ENCODE measurements around the gene CUX1. TPM values are rescaled to one million over a fixed set of nuclear protein-coding genes. Genes with fewer than 3 reads are reported as not detected.

The CUX1 gene
- total RNA-seq, 4 donors from 2014 or later = 40.8 to 62.1 (median 43.8) TPM

DNA sequence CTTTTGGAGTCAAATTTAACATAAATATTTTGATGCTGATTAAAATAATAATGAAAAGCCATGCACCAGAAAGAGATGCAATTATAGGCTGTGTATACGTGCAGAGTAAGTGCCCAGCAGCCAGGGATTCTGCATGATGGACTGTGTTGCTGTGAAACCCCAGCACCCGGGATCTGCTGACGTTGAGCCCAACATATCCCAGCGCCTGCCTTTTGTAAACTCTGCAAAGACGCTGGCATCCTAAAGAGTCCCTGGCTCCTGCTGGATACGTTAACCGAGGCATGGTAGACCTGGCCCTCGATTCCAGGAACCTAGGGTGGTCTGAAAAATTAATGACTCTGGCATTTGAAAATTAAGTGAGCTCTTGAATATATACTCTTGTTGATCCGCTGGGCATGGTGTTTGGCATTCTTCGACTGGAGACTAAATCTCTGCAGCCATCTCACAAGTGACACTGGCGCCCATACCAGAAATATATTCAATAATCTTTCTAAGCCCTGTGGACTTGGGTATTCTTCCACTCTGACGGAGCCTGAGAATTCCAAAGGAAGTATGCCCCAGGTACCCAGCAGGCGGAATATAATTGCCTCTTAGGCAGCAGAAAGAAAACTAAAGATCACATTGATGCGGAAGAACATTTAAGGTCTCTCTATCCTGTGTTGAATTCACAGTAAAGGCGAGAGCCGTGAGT lies 278.0 kb downstream of the CUX1 start:
- WGBS, 2 donors = 95 to 98% methylated on average over 16 of the region's 16 CpGs
- intact Hi-C loops (cut with DNase I; ENCODE audit: low total_unique reads) = no loop called here
- no peak overlapping the region for H3K4me3 ChIP-seq (ENCODE audit: low read depth, poor library complexity, severe bottlenecking)
- TF ChIP-seq, protein P1, sequence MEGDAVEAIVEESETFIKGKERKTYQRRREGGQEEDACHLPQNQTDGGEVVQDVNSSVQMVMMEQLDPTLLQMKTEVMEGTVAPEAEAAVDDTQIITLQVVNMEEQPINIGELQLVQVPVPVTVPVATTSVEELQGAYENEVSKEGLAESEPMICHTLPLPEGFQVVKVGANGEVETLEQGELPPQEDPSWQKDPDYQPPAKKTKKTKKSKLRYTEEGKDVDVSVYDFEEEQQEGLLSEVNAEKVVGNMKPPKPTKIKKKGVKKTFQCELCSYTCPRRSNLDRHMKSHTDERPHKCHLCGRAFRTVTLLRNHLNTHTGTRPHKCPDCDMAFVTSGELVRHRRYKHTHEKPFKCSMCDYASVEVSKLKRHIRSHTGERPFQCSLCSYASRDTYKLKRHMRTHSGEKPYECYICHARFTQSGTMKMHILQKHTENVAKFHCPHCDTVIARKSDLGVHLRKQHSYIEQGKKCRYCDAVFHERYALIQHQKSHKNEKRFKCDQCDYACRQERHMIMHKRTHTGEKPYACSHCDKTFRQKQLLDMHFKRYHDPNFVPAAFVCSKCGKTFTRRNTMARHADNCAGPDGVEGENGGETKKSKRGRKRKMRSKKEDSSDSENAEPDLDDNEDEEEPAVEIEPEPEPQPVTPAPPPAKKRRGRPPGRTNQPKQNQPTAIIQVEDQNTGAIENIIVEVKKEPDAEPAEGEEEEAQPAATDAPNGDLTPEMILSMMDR (IDR thresholded peaks at IDR 0.05) = no peak
- DNase-seq (ENCODE audit: low spot score in 2 of 2) = no peak

DNA sequence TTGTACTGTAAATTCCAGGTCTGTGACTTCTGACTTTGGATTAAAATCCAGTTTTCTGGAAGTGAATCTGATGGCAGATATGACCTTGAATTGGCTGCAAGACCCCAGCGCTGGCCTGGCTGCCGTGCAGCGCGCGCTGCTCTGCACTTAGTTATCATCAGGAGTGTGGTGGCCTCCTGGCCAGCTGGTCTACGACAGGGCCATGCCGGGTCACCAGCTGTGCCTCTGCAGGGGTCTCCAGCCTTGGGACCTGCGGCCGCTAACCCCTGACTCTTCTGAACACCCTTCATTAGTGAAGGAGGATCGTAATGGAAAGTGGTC lies 278.5 kb downstream of the CUX1 start:
- TF ChIP-seq POLR2A (IDR thresholded peaks at IDR 0.05) = no peak
- TF ChIP-seq, protein P1 (IDR thresholded peaks at IDR 0.05) = no peak
- DNase-seq (ENCODE audit: low spot score in 2 of 2) = no peak
- WGBS, 2 donors = 87 to 92% methylated on average over 10 of the region's 10 CpGs
- H3K4me3 ChIP-seq (ENCODE audit: low read depth, poor library complexity, severe bottlenecking) = no peak overlapping the region
- intact Hi-C loops (cut with DNase I; ENCODE audit: low total_unique reads) = no loop called here

DNA sequence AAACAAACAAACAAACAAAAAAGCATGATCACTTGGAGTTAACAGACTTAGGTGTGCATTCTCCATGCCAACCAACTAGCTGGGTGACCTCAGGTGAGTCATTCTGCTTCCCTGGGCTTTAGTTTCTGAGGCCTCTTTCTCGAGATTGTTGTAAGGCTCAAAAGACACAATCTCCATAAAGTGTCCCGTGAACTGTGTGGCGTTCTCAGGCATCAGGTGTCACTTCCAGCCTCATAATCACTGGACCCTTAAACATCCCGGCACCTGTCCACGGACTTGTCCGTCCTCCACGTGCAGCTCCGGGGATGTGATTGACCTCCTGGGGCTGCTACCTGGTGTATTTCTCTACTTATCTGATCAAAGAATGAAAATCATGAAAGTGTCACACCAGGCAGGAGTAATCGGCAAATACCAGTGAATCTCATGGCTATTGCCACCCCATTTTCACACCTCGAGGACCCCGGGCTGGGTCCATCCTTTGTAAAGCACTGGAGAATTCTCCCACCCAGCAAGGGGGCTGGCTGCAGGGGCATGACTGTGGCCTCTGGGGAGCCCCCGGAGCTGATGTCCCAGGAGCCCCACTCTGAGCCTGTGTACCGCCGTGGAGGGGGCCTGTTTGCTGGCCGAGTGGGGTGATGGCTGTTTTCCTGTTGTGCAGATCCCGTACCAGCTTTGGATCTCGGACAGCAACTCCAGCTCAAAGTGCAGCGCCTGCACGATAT lies 279.4 kb downstream of the CUX1 start:
- WGBS, 2 donors = 91 to 93% methylated on average over 19 of the region's 19 CpGs
- TF ChIP-seq POLR2A (IDR thresholded peaks at IDR 0.05) = no peak
- TF ChIP-seq, protein P1 (IDR thresholded peaks at IDR 0.05) = no peak
- intact Hi-C loops (cut with DNase I; ENCODE audit: low total_unique reads) = no loop called here

DNA sequence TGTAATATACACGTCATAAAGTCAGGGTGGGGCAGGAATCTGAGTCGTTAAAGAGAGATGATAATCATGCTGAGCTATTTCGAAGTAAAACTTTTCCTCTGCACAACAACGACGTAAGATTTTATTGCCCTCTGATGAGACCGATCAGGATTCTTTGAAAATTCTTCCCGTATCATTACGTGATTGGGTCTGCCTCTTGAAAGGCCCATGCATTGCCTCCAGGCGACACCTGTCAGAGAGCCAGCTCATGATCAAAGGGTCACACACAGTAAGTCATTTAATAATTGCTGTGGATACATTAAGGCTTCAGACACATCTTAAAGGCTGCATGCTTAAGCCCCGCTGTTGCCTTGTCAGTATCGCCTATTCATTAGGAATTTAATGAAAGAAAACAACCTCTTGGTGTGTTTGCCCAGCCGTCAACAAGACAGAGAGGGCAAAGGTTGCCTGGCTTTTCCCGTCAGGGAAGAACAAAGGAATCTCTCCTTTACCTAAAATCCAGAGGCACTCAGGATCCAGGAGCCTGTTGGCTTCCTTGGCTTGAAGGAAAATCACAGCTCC lies 280.3 kb downstream of the CUX1 start:
- 65 to 84% methylated on average over 13 of the region's 13 CpGs for WGBS, 2 donors
- no peak for DNase-seq (ENCODE audit: low spot score in 2 of 2)

More for the DNA sequence above, 279.4 kb downstream of the CUX1 start:
- no peak for DNase-seq (ENCODE audit: low spot score in 2 of 2)
- no peak overlapping the region for H3K4me3 ChIP-seq (ENCODE audit: low read depth, poor library complexity, severe bottlenecking)

DNA sequence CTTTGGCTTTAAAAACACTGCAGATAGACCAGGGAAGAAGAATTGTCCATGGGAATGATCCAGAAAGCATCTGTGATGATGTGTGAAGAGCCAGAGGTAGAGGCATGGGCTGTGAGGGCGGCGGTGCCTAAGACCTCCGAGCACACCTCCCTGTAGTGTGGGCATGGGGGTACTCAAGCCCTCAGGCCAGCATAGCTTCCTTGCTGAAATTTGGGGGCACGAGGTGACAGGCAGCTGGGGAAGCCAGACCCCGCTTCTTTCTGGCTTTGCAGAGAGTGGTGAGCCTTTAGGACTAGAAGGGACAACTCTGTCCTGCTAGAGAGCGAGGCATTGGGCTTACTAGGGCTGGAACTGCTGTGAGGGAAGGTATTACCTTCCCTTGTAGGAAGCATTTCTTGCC lies 281.6 kb downstream of the CUX1 start:
- no peak overlapping the region for H3K4me3 ChIP-seq (ENCODE audit: low read depth, poor library complexity, severe bottlenecking)
- DNase-seq (ENCODE audit: low spot score in 2 of 2) = no peak
- intact Hi-C loops (cut with DNase I; ENCODE audit: low total_unique reads) = no loop called here
- no peak for TF ChIP-seq POLR2A (IDR thresholded peaks at IDR 0.05)
- TF ChIP-seq, protein P1 (IDR thresholded peaks at IDR 0.05) = no peak
- 96 to 98% methylated on average over 6 of the region's 6 CpGs for WGBS, 2 donors

More for the DNA sequence above, 280.3 kb downstream of the CUX1 start:
- H3K4me3 ChIP-seq (ENCODE audit: low read depth, poor library complexity, severe bottlenecking) = no peak overlapping the region
- TF ChIP-seq, protein P1 (IDR thresholded peaks at IDR 0.05) = no peak
- TF ChIP-seq POLR2A (IDR thresholded peaks at IDR 0.05) = no peak
- intact Hi-C loops (cut with DNase I; ENCODE audit: low total_unique reads) = no loop called here

Data from lower leg skin (tissue), 4 donors.